NCI-H345 treated with DMSO at 0.1 percent for 48 hours (cell line): ENCODE results near the gene MTHFS.

Source experiments
- DNase-seq: peaks from one replicate; lab custom pipeline; 2025; ENCODE audit not compliant: unreplicated experiment; lab: John Stamatoyannopoulos, UW

The MTHFS gene

DNA sequence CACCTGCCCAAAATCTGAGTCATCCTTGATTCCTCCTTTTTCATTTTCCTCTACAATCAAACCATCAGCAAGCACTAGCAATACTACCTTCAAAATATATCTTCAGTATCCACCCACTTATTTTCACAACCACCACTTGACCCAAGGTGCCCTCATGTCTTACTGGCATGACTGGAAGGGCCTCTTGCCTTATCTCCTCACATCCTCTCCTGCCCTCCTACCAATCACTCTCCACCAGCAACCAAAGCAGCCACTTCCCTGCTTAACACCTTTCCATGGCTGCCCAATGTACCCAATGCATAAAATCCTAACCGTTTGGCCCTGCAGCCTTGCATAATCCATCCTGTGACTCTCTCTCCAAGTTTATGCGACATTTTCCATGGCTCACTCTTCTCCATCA, 76.0 kb downstream of the MTHFS start:
- DNase-seq: no peak

DNA sequence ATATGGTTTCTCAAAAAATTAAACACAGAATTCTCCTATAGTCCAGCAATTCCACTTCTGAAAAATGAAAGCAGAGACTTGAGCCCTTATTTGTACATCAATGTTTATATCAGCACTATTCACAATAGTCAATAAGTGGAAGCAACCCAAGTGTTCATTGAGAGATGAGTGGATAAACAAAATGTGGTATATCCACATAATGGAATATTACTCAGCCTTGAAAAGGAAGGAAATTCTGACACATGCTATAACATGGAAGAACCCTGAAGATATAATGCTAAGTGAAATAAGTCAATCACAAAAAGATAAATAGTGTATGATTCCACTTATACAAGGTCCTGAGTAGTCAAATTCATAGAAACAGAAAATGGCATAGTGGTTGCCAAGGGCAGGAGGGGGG, 76.6 kb downstream of the MTHFS start:
- DNase-seq: no peak

DNA sequence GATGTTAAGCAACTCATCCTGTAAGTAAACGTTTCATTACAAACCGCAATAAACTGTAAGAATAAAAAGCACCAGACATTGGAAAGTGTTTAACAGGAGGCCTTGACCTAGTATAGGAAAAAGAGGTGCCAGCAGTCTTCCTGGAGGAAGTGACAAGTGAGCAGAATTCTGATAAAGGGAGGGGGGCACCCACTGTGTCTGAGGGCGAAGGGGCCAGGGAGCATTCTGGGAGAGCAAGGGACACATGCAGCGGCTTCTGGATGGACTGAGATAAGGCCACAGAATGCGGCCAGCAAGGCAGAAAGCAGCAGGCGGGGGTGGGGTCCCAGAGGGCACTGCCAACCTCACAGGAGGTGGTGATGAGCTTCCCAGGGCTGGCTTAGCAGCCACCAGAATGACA, 80.2 kb downstream of the MTHFS start:
- DNase-seq: no peak

DNA sequence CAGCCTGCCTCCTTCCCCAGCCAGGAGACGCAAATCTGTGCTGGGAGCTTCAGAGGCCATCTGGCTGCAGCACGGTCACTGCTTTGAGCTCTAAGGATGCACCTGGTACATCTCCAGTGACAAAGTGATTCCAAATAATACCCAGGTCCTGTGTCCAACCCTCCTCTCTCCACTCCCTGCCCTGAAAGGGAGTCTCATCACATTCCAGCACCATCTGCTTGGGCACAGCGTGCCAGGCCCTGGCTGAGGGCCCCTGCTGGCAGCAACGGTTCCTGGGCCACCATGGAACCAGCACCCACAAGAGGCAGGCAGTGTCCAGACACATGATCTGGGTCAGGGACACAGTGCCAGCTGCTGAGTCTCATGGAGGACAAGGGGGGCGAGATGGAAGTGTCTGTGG, 81.3 kb downstream of the MTHFS start:
- DNase-seq: no peak

DNA sequence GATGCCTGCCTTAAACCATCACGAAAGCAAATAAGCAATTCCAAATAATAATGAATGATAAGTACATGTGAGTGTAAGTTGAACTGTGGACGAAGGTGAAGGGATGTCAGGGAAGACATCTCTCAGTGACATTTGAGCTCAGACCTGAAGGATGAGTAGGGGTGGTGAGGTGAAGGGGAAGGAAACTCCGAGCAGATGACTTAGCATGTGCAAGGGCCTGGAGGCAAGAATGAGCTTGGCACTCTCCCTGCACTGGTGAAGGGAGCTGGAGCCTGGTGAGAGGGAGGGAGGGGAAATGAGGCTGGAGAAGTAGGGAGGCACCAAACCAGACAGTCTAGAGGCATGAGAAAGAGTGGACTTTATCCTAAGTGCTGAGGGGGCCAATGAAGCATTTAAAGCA, 84.3 kb downstream of the MTHFS start:
- no peak for DNase-seq

DNA sequence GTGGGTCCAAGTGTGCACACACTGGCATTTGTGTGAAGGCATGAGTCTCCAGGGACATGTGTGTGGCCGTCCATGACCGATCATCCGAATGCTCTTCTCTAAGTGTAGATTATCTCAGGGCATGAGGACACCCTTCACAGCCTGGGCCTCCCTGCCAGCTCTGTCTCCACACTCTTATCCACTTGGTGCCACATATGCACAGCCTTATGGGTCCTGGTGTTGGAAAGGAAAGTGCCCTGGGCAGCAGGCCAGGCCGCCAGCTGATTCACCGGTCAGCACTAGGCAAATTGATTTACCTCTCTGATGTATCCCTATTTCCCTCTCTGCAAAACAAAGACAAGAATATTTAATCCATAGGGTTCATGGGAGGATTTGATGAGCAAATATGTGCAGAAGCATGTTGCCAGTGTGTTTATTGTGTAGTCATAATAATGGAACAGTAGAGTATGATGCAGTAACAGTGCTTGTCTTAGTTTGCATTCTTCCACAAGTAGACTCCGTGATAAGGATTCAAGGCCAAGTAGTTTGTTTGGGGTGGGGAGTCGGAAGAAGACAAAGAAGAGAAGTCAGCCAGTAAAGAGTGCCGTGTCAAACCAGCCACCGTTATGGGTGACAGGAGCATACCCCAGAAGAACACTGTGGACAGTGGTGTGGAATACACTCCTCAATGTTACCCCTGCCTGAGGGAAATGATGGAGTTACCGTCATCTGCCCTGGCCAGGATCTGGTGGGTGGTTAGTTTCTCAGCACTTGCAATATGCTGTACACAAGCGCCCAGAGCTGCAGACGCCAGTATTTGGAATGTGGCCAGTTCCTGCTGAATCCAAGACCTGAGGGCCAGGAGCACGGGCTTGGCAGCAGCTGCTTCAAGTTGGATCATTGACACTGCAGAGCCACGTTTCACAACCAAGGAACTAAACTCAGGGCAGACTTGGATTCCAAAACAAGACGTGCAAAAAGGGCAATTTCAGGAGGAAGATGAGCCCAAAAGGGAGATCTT, 85.1 kb downstream of the MTHFS start:
- no peak for DNase-seq

DNA sequence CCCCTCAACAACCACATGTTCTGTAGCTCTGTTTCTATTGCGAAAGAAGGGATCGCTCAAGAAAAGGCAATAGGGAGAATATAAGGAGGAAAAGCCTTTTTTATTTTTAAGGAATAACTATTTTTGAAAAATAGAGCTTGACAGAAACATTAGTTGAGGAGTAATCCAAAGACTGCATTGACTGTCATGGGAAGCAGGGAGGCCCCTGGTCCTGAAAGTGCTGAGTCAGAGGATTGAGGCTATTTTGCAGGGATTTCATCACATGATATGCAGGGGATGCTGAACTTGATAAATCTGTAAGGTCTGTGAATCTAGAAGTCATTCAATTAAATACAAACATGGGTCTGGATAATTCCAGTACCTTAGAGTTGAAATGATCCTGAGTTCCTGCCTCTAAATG, 92.0 kb downstream of the MTHFS start:
- DNase-seq: no peak

DNA sequence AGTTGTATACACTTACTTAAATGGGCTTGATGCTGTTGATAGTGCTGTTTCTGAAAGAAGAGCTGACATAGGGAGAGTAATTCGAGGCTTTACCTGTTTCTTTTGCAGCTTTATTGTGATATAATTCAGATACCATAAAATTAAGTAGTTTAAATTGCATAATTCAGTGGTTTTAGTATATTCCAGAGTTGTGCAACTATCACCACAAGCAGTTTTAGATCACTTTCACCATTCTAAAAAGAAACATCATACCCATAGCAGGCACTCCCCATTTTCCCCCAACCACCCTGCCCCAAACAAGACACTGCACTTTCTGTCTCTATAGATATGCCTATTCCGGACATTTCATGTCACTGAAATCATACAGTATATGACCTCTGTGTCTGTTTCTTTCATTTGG, 98.5 kb downstream of the MTHFS start:
- no peak for DNase-seq
